HFF-Myc (cell line): Measurements from ENCODE around the gene METTL9.
"Not testable (repeated sequence)": the region's sequence is repeated elsewhere in the genome, so short reads cannot be mapped to it uniquely, and the experiment has no call there.

Experiments used
- DNase-seq: peaks from one replicate; pipeline ENCODE4 v3.0.0-alpha.2; 2011; ENCODE audit warnings: low read depth; ENCODE audit errors: extremely low read depth
- H3K4me3 ChIP-seq: replicated peaks from 2 replicates; pipeline ENCODE4 v1.5.1; 2011; ENCODE audit warnings: low read depth, mild to moderate bottlenecking, control low read depth, low read length
- TF ChIP-seq, protein P1 (sequence below): IDR thresholded peaks from 2 replicates; pipeline ENCODE4 v1.5.1; 2012; ENCODE audit warnings: mild to moderate bottlenecking, low read depth, low read length, control low read depth; ENCODE audit errors: missing control alignments

Gene METTL9

DNA sequence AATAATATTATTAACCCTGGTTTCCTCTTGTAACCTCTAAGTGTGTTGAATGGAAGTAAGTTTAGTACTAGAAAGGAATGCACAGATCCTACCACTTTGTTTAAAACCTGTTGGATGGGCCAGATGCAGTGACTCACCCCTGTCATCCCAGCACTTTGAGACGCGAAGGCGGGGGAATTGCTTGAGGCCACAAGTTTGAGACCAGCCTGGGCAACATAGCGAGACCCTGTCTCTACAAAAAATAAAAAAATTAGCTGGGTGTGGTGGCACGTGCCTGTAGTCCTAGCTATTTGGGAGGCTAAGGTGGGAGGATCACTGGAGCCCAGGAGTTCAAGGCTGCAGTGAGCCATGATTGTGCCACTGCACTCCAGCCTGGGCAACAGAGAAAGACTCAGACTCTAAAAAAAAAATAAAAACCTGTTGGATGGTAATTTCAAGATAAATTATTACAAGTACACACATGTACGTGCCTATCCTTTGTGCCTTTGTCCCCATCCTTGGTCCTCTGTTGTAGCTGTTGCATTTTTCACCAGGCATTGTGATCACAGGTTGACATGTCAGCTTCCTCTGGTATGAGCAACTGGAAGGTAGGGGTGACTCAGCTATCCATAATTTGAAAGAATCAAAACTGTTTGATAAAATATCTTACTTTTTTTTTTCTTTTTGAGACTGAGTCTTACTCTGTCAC lies 30.7 kb upstream of the METTL9 start:
- no peak overlapping the region for H3K4me3 ChIP-seq
- DNase-seq, result no peak
- TF ChIP-seq, protein P1, sequence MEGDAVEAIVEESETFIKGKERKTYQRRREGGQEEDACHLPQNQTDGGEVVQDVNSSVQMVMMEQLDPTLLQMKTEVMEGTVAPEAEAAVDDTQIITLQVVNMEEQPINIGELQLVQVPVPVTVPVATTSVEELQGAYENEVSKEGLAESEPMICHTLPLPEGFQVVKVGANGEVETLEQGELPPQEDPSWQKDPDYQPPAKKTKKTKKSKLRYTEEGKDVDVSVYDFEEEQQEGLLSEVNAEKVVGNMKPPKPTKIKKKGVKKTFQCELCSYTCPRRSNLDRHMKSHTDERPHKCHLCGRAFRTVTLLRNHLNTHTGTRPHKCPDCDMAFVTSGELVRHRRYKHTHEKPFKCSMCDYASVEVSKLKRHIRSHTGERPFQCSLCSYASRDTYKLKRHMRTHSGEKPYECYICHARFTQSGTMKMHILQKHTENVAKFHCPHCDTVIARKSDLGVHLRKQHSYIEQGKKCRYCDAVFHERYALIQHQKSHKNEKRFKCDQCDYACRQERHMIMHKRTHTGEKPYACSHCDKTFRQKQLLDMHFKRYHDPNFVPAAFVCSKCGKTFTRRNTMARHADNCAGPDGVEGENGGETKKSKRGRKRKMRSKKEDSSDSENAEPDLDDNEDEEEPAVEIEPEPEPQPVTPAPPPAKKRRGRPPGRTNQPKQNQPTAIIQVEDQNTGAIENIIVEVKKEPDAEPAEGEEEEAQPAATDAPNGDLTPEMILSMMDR, result no peak

DNA sequence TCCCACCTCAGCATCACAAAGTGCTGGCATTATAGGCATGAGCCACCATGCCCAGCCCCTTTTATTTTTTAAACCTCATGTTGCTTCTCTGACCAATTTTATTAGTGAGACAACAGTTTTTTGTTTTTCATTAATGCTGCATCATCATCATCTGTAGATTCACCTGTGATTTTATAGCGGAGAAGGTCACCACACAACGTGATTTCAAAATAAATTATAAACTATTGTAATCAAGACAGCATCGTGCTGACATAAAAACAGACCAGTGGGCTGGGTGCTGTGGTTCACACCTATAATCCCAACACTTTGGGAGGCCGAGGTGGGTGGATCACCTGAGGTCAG lies 28.7 kb upstream of the METTL9 start:
- H3K4me3 ChIP-seq, result no peak overlapping the region
- TF ChIP-seq, protein P1, result no peak
- DNase-seq, result no peak

DNA sequence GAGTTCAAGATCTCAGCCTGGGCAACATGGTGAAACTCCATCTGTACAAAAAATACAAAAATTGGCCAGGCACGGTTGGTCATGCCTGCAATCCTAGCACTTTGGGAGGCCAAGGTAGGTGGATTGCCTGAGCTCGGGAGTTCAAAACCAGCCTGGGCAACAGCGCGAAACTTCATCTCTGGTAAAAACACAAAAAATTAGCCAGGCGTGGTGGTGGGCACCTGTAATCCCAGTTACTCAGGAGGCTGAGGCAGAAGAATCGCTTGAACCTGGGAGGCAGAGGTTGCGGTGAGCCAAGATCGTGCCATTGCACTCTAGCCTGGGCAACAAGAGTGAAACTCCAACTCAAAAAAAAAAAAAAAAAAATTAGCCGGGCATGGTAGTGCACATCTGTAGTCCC lies 25.9 kb upstream of the METTL9 start:
- H3K4me3 ChIP-seq, DNase-seq: not testable (repeated sequence)

DNA sequence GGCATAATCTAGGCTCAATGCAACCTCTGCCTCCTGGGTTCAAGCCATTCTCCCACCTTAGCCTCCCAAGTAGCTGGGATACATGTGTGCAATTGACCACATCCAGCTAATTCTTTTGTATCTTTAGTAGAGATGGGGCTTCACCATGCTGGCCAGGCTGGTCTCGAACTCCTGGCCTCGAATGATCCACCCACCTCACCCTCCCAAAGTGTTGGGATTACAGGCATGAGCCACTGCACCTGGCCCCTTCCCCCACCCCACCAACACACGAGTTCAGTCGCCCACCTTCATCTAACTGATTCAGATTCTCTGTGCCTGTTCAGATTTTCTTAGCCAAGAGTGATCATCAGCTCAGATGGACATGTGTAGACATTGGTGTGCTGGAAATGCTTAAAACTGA lies 25.0 kb upstream of the METTL9 start:
- no peak overlapping the region for H3K4me3 ChIP-seq
- no peak for DNase-seq
- TF ChIP-seq, protein P1, result no peak

DNA sequence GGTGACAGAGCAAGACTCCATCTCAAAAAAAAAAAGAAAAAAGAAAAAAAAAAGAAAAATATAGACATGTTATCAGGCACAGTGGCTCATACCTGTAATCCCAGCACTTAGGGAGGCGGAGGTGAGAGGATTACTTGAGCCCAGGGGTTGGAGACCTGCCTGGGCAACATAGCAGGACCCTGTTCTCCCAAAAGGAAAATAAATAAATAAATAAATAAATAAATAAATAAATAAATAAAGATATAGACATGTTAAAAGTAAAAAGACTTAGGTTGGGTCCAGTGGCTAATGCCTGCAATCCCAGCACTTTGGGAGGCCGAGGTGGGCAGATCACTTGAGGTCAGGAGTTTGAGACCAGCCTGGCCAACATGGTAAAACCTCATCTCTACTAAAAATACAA lies 23.1 kb upstream of the METTL9 start:
- not testable (repeated sequence) for DNase-seq, H3K4me3 ChIP-seq

DNA sequence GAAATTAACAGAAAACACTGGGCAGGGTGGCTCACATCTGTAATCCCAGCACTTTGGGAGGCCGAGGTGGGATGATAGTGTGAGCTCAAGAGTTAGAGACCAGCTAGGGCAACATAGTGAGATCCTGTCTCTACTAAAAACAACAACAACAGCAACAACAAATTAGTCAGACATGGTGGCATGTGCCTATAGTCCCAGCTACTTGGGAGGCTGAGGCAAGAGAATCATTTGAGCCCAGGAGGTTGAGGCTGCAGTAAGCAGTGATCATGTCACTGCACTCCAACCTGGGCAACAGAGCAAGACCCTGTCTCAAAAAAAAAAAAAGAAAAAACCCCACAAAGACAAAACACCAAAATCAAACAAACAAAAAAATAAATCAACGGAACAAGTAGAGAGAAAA lies 21.9 kb upstream of the METTL9 start:
- DNase-seq, result not testable (repeated sequence)

DNA sequence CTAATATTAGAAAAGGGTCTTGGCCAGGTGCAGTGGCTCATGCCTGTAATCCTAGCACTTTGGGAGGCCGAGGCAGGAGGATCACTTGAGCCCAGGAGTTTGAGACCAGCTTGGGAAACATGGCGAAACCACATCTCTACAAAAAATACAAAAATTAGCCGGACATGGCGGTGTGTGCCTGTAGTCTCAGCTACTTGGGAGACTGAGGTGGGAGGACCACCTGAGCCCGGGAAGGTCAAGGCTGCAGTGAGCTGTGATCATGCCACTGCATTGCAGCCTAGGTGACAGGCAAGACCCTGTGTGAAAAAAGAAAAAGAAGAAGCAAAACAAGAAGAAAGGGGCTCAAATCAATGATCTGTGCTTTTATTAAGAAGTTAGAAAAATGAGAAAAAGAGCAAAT lies 21.1 kb upstream of the METTL9 start:
- H3K4me3 ChIP-seq, DNase-seq: not testable (repeated sequence)

More for the DNA sequence above, 21.9 kb upstream of the METTL9 start:
- H3K4me3 ChIP-seq, result not testable (repeated sequence)

DNA sequence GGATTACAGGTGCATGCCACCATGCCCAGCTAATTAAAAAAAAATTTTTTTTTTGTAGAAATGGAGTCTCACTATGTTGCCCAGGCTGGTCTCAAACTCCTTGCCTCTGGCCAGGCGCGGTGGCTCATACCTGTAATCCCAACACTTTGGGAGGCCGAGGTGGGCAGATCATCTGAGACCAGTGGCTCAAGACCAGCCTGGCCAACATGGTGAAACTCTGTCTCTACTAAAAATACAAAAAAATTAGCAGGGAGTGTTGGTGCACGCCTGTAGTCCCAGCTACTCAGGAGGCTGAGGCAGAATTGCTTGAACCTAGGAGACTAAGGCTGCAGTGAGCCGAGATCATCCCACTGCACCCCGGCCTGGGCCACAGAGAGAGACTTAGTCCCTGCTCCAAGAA lies 19.2 kb upstream of the METTL9 start:
- DNase-seq, H3K4me3 ChIP-seq: not testable (repeated sequence)

DNA sequence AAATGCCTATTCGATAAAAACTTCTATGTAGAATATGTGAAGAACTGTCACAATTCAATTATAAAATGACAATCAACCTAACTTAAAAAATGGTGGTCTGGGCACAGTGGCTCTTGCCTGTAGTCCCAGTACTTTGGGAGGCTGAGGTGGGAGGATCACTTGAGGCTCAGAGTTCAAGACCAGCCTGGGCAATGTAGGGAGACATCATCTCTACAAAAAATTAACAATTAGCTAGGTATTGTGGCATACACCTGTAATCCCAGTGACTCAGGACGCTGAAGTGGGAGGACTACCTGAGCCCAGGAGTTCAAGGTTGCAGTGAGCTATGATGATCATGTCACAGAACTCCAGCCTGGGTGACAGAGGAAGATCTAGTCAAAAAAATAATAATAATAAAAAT lies 18.6 kb upstream of the METTL9 start:
- TF ChIP-seq, protein P1, result no peak
- DNase-seq, result no peak
- H3K4me3 ChIP-seq, result no peak overlapping the region

DNA sequence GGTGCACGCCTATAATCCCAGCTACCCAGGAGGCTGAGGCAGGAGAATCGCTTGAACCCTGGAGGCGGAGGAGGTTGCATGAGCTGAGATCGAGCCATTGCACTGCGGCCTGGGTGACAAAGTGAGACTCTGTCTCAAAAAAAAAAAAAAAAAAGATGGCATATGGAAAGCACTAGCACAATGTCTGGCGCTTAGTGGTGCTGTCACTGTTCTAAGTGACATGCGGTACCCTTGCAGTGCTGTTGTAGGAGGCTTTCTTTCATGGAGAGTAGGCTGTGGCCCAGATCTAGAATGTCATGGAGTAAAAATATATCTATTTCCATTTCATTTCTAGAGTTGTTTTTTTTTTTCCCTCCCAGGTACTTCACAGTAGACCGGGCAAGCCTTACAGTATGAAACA lies 14.6 kb upstream of the METTL9 start:
- TF ChIP-seq, protein P1, result no peak
- H3K4me3 ChIP-seq, result no peak overlapping the region
- no peak for DNase-seq

DNA sequence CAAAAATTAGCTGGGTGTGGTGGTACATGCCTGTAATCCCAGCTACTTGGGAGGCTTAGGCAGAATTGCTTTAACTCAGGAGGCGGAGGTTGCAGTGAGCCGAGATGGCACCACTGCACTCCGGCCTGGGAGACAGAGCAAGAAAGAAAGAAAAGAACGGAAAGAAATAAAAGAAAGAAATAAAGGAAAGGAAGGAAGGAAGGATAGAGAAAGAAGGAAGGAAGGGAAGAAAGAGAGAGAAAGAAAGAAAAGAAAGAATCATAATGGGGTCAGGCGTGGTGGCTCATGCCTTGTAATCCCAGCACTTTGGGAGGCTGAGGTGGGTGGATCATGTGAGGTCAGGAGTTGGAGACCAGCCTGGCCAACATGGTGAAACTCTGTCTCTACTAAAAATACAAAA lies 10.8 kb upstream of the METTL9 start:
- H3K4me3 ChIP-seq, DNase-seq: not testable (repeated sequence)
